Measurements from ENCODE around the gene VAPA.
"Not testable (repeated sequence)": the region's sequence is repeated elsewhere in the genome, so short reads cannot be mapped to it uniquely, and the experiment has no call there.

Gene VAPA

DNA sequence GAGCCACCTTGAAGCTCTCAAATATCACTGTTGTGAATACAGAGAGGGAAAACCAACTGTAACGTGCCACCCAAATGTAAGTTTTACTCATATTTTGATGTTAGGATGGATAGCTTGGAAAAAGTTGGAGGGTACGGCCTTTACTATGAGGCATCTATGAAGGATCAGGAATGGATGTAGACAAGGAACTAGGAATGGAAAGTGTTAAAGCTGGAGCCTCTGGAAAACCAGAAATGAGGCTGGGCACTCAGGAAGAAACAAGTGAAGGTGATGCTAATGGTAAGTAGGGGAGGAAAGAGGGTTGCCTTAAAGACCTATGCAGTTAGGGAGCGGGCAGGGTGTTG is 27.8 kb upstream of the VAPA start:
- no peak for DNase-seq (ENCODE audit: low read depth)

DNA sequence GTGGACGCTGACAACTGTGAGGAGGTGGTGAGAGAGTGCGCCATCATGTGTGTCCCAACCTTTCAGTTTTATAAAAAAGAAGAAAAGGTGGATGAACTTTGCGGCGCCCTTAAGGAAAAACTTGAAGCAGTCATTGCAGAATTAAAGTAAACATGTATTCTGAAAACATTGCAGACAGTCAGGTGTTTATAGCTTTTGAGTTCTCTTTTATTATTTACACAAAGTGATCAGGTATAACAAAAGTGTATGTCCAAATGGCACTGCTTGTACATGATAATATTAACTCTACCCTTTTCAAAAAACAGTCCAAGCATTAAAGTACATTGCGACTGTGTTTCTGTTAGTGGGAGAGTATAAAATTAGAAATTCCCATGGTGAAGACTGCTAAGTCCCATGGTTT is 25.8 kb upstream of the VAPA start:
- DNase-seq (ENCODE audit: low read depth): no peak

DNA sequence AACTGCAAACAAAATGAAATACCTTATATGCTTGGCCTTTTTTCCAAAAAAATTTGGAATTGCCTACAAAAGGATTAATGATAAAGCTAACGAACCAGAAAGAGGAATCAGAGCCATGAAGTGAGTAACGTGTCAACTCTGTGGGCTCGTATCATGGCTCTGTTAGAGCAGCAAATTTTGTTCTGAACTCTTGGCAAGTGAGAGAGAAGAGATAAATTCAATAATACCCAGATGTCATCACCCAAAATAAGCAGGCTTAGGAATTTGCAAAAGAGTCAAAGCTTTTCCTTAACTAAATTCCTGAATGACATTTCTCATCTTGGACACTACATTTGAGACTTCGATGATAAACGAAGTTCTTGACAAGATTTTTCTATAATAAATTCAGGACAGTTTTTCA is 23.6 kb upstream of the VAPA start:
- DNase-seq (ENCODE audit: low read depth): no peak

DNA sequence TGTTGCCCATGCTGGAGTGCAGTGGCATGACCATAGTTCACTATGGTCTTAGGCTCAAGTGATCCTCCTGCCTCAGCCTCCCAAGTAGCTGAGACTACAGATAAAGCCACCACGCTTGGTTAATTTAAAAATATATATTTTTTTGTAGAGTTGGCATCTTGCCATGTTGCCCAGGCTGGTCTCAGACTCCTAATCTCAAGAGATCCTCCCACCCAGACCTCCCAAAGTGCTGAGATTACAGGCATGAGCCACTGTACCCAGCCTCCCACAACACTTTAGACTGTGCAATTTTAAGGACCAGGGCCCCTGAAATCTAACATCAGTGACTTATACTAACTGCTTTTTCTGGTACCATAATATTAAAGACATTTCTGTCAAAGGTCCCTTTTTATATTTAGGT is 22.9 kb upstream of the VAPA start:
- DNase-seq (ENCODE audit: low read depth): no peak

DNA sequence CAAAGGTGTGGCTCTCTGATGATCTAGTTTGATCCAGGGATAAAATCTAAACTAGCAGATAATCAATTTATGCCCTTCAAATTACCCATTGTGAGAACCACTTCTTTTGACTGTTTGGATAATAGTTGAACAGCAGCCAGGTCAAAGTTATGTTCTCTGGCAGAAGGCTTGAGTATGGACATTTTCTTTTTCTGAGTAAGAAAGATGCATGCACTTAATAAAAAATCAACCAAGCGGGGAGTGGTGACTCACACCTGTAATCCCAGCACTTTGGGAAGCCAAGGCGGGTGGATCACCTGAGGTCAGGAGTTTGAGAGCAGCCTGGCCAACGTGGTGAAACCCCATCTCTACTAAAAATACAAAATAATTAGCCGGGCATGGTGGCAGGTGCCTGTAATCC is 22.3 kb upstream of the VAPA start:
- not testable (repeated sequence) for DNase-seq (ENCODE audit: low read depth)

DNA sequence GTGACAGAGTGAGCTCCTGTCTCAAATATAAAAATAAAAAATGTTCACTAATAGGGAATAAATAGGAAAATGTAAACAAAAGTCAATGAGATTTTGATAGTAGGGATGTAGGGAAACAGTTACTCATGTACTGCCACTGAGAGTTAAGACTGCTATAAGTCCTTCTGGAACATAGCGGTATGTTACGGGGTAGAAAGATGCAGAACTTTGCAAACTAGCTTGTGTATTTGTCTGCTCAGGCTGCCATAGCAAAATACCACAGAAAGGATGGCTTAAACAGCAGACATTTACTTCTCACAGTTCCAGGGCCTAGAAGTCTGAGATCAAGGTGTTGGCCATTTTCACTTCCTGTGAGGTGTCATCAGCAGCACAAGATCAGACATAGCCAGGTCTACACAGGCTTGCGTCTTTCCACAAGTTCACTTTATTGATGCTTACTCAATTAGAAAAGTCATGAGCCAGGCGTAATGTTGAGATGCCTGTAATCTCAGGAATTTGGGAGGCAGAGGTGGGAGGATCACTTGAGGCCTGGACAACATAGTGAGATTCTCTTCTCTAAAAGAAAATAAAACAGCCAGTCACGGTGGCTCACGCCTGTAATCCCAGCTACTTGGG is 19.3 kb upstream of the VAPA start:
- no peak for DNase-seq (ENCODE audit: low read depth)

DNA sequence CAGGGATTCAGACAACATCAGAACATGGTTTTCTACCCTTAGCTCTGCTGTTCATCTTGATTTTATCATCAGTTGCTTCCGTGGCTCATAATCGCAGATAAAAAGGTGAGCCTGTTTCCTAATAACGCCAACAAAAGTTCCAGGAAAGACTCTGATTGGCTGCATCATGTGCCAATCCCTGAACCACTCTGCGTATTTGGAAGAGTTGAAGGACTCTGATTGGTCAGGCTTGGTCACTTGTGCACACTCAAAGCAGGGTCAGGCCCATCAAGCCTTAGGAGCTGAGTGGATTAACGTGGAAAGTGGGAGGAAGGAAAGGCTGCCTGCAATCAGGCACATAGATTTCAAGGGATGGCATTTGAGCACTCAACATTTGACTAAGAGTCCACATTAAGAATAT is 16.7 kb upstream of the VAPA start:
- DNase-seq (ENCODE audit: low read depth): no peak

DNA sequence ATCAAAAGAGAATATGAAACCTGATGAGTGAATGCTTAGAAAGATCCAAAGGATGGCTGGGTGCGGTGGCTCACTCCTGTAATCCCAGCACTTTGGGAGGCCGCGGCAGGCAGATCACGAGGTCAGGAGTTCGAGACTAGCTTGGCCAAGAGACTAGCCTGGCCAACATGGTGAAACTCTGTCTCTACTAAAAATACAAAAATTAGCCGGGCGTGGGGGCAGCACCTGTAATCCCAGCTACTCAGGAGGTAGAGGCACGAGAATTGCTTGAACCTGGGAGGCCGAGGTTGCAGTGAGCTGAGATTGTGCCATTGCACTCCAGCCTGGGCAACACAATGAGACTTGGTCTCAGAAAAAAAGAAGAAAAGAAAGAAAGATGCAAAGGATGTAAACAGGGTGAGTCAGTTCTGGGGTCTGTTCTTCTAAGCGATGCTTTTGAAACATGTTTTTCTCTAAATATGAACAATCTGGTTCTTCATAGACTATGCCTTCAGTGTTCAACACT is 16.0 kb upstream of the VAPA start:
- DNase-seq (ENCODE audit: low read depth): not testable (repeated sequence)

DNA sequence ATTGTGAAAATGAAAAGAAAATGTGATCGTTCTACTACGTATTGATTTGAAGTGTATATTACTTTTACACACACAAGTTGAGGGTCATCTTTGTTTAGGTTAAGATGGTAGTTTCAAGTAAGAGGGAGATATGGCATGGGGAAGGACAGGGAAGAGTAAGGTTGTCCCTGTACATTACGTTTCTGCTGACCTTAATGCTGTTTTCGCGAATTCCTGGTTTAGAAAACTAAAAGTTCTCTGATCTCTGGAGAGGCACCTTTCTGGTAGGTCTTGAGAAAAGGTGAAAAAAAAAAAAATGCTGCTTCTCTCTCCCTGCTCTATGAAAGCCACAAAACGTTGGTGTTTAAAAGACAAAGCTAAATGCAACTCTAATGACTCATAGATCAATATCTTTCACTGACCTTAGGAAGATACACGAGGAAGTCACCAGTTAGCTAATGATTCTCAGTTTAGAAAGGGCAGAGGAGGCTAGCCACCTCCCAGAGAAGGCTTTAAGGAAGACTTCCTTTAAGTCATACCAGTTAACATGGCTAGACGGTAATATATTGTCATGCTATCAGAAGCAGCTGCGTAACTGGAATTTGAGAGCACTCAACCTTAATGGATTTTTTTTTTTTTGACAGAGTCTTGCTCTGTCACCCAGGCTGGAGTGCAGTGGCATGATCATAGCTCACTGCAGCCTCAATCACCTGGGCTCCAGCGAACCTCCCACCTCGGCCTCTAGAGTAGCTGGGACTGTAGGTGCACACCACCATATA is 14.8 kb upstream of the VAPA start:
- DNase-seq (ENCODE audit: low read depth): no peak

DNA sequence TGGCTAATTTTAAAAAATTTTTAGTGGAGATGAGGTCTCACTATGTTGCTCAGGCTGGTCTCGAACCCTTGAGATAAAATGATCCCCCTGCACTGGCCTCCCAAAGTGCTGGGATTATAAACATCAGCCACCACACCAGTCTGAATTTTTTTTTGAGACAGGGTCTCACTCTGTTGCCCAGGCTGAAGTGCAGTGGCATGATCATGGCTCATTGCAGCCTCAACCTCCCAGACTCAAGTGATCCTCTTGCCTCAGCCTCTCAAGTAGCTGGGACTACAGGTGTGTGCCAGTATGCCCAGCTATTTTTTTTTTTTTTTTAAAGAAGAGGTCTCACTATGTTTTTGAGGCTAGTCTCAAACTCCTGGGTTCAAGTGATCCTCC is 14.3 kb upstream of the VAPA start:
- DNase-seq (ENCODE audit: low read depth): not testable (repeated sequence)

DNA sequence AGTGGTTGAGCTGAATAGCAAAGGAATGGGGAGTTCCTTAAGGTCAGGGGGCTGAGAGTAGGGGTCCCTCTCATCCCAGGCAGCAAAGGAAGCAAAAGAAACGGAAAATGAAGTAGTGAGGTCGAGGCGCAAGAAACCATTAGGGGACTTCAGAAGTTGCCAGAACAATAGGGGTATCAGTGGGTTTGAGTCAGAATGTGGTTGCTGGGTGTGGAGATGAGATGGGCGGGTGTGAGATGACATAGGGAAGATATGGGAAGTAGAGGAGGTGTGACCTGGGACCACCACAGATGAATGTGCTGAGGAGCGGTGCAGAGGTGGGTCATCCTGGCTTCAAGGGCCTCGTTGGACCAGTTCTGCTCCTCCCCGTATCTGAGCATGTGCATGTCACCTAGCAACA is 13.1 kb upstream of the VAPA start:
- DNase-seq (ENCODE audit: low read depth): no peak

DNA sequence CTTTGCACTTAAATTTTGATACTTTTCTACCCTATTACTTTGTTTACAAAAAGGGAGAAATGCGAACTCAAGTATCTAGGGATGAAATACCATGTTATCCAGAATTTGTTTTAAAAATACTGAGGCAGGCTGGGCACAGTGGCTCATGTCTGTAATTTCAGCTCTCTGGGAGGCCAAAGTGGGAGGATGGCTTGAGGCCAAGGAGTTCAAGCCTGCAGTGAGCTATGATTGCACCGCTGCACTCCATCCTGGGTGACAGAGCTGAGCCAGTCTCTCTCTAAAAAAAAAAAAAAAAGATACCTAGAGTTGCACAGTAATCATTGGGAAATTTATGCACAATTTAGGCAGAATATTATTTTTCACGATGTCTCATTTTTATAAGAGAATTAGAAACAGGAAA is 12.4 kb upstream of the VAPA start:
- no peak for DNase-seq (ENCODE audit: low read depth)

DNA sequence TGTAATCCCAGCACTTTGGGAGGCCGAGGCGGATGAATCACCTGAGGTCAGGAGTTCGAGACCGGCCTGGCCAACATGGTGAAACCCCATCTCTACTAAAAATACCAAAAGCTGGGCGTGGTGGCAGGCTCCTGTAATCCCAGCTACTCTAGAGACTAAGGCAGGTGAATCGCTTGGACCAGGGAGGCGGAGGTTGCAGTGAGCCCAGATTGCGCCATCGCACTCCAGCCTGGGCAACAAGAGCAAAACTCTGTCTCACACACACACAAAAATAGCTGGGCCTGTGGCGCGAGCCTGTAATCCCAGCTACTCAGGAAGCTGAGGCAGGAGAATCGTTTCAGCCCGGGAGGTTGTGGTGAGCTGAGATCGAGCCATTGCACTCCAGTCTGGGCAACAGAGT is 11.6 kb upstream of the VAPA start:
- not testable (repeated sequence) for DNase-seq (ENCODE audit: low read depth)

DNA sequence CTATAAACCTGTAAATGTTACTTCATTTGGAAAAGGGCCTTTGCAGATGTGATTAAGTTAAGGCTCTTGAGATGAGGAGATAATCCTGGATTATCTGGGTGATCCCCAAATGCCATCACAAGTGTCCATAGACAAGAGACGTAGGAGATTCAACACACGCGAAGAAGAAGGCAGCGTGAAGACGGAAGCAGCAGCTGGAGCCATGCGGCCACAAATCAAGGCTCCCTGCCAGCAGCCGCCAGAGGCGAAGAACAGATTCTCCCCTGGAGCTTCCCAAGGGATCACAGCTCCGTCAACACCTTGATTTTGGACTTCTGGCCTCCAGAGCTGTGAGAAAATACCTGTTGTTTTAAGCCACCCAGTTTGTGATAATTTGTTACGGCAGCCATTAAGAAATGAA is 11.0 kb upstream of the VAPA start:
- DNase-seq (ENCODE audit: low read depth): no peak

DNA sequence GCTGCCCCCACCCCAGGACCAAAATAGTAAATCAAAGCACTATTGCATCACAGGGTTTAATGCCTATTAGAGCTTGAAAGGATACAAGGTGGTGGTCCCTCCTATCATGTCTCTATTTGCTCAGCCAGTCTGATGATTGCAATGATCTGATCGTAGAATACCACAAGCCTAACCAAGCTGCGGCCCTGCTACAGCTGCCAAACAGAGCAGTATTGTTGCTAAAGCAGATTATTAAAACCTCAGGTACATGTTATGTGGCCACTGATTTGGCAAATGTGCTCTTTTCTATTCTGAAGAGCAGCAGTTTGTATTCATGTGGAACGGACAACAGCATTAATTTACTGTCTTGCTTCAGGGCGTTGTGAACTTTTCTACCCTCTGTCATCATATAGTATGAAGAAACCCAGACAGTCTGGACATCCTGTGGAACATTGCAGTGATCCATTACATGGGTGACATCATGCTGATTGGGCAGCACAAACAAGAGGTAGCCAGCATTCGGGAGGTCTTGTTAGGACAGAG is 8.4 kb upstream of the VAPA start:
- DNase-seq (ENCODE audit: low read depth): no peak

DNA sequence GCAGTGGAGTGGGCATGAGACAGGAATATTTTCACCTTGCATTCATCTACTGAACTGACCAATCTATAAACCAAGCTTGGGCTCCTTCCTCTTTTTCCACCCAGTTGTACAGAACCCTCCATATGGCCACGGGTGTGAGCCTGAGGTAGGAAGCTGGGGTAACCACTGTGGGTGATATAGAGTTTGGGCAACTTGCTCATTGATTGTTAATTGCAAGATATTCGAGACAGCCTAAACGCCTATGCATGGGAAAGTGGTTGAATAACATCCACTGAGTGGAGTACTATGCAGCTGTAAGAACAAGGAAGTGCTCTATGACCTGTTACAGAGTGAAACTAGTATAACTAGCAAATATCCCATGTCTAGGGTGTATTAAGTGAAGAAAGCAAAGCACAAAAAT is 7.3 kb upstream of the VAPA start:
- DNase-seq (ENCODE audit: low read depth): no peak

DNA sequence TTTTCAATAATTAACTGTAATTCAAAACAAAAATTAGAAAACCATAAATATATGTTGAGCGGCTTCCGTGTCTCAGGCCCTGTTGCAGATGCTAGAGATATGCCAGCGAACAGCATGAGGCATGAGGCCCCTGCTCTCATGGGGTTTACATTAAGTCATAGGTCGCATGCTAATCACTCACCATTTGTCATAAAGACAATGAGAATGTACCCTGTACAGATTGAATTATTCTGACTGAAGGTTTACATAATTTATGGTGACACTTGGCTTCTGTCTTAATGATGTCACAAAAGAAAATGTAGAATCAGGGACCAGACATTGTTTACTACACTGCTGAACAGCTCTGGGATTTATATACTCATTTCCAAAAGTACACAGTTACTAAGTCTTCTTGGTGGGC is 5.9 kb upstream of the VAPA start:
- DNase-seq (ENCODE audit: low read depth): no peak

DNA sequence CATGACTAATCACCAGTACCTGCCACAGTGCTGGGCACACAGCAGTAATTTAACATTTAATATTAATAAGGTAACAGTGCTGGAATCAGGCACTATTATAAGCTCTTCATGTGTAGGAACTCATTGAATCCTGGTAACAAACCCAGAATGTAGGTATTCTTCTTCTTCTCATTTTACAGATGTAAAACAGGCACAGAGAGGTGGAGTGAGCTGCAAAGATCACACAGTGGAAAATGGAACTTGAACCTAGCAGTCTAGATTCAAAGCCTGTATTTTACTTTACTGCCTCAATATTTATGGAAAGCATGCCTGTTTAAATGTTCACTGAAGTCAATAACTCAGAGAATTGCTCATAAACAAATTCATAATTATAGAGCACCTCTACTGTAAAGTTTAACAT is 3.7 kb upstream of the VAPA start:
- no peak for DNase-seq (ENCODE audit: low read depth)

DNA sequence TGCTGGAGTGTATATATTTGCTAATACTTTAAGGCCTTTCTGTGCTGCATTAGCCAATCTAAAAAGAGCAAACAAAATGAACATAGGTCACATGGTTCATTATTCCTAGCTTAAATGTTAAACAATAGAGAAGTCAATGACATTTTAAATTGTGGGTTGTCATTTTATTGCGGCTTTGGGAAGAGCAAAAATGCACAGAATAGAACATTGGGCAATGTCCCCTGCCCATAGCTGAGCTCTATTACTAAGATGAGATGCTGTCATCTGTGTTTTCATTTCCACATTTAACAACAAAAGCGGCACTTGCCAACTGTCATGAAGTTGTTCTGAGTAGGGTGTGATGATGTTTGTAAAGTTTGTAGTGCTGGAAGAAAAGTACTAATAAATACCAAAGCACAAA is 3.2 kb upstream of the VAPA start:
- DNase-seq (ENCODE audit: low read depth): no peak

DNA sequence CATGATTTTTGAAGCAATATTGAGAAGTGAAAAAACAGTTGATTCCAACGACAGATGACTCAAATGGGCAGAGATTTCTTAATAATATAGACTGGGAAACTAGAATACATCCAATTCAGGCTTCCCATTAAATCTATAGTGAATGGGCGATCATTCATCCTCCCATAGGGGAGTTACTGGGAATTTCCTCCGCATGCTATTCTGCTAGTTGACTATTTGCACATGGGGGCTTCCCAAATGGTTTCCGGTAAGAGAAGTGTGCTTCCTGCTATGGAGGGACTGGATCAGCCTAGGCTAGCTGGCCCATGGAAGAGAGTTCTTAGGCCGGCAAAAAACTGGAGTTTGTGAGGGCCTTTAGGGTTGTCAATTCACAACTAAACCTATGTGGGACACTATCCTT is 2.6 kb upstream of the VAPA start:
- no peak for DNase-seq (ENCODE audit: low read depth)

DNA sequence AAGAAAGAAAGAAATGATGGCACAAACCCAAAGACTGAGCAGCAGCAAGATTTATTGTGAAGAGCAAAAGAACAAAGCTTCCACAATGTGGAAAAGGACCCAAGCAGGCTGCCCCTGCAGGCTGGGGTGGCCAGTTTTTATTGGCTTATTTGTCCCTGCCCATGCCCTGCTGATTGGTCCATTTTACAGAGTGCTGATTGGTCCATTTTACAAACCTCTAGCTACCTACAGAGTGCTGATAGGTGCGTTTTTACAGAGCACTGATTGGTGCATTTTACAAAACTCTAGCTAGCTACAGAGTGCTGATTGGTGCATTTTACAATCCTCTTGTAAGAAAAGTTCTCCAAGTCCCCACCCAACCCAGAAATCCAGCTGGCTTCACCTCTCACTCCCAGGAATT is 1.5 kb upstream of the VAPA start:
- DNase-seq (ENCODE audit: low read depth): not testable (repeated sequence)

DNA sequence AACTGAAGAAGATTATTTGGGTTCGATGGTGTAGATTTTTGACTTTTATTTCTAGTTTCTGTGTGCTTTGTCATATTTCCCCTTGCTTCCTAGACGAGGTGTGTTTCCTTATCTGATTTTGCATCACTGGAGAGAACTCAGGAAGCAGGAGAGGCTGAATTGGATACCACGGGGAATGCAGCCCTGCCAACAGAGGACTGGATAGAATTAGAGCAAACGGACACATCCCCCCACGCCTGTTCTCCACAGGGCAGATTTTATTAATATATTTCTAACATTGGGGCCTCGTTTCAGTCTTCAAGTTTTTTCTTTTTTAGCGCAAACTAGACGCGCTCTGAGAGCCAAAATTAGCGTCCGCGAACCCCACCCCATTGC is 678 bp upstream of the VAPA start:
- no peak for DNase-seq (ENCODE audit: low read depth)

DNA sequence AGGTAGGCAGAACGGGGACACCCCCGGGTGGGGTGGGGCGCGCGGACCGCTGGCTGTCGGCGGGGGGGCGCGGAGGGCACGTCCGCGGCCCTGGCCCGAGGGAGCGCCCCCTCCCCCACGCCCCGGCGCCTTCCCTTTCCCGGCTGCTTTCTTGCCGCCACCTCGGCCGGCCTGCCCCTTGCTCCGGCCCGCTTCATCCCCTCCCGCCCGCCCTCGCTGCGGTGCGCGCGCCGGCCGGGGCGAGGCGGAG is 443 bp downstream of the VAPA start:
- no peak for DNase-seq (ENCODE audit: low read depth)

DNA sequence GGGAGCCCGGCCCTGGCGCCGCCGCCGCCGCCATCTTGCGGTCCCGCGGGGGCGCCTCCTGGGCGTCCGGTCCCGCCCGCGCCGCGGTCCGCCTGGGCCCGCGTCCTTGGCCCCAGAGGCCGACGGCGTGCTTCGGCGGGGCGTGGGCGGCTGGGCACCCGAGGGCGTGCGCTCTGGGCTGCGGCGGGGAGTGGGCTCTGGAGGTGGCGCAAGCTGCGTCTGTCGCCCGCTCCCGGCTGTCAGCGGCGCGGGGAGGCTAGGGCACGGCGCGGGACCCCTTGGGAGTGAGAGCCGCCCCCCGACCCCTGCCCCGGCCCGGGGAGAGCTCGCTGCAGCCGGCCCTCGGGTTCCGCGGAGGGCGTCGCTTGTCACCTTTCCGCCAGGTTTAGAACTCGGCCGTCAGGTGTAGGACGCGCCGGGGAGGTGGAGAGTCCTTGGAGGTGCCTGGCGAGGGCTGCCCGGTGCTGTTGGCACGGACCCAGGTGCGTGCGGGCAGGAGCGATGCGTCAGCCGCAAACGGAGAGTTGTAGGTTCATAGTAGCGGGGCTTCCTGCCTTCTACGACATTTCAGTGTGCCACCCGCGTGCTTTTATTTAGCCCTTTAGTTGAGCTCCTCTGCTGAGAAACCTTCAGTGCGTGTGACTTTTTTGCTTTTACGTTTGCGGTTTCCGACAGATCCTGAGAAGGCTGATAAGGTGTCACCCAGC is 921 bp downstream of the VAPA start:
- DNase-seq (ENCODE audit: low read depth): peak; percentile 49
